NCI-H2171 treated with DMSO at 0.1 percent for 48 hours (cell line): ENCODE data around the gene SPEN.
"Not testable (repeated sequence)": the region's sequence is repeated elsewhere in the genome, so short reads cannot be mapped to it uniquely, and the experiment has no call there.

Experiments used
- DNase-seq: peaks from one replicate; lab custom pipeline; 2025; lab: John Stamatoyannopoulos, UW

Gene SPEN

GRCh38 chr1:15834406-15835204 lies 12.9 kb upstream of the SPEN start:
- peak; percentile 97 for DNase-seq

GRCh38 chr1:15835205-15835740 lies 12.2 kb upstream of the SPEN start:
- DNase-seq: no peak

GRCh38 chr1:15835741-15836510 lies 11.6 kb upstream of the SPEN start:
- DNase-seq: peak; percentile 98

- not testable (repeated sequence) for DNase-seq
These were observed 11.1 kb upstream of the SPEN start for GRCh38 chr1:15836511-15836771.

GRCh38 chr1:15836772-15837669 lies 10.5 kb upstream of the SPEN start:
- no peak for DNase-seq

GRCh38 chr1:15837931-15838330 lies 9.6 kb upstream of the SPEN start:
- DNase-seq: no peak

GRCh38 chr1:15838721-15839120 lies 8.8 kb upstream of the SPEN start:
- DNase-seq: no peak

GRCh38 chr1:15843826-15844572 lies 3.5 kb upstream of the SPEN start:
- peak; percentile 62 for DNase-seq

GRCh38 chr1:15846056-15846455 lies 1.5 kb upstream of the SPEN start:
- DNase-seq: not testable (repeated sequence)

GRCh38 chr1:15847893-15848142 lies 311 bp downstream of the SPEN start:
- no peak for DNase-seq

- peak; percentile 48 for DNase-seq
These were observed 829 bp downstream of the SPEN start for GRCh38 chr1:15848143-15848928.

- DNase-seq: peak; percentile 99
These were observed 1.6 kb downstream of the SPEN start for GRCh38 chr1:15848929-15849774.

- peak; percentile 99 for DNase-seq
These were observed 2.3 kb downstream of the SPEN start for GRCh38 chr1:15849775-15850324.

- DNase-seq: no peak
These were observed 3.0 kb downstream of the SPEN start for GRCh38 chr1:15850471-15851001.

GRCh38 chr1:15851210-15852035 lies 3.9 kb downstream of the SPEN start:
- no peak for DNase-seq

GRCh38 chr1:15852036-15852827 lies 4.7 kb downstream of the SPEN start:
- DNase-seq: peak; percentile 28

GRCh38 chr1:15852828-15853302 lies 5.4 kb downstream of the SPEN start:
- DNase-seq: no peak

- DNase-seq: no peak
These were observed 9.4 kb downstream of the SPEN start for GRCh38 chr1:15856888-15857287.
